Measurements from ENCODE around the gene TNFRSF4. TPM values are rescaled to one million over a fixed set of nuclear protein-coding genes. Genes with fewer than 3 reads are reported as not detected.

TNFRSF4 gene
- total RNA-seq, 1 donor from 2014 or later, result 0.19 TPM

- Mint-ChIP-seq H3K4me3 (ENCODE audit: unreplicated experiment) (no peak overlapping the region), H3K9me3 (ENCODE audit: unreplicated experiment) (no peaks in the 10 kb centered on the region), H3K27ac (ENCODE audit: unreplicated experiment) (no peak overlapping the region), H3K4me1 (ENCODE audit: unreplicated experiment) (peaks cover 21% of the 10 kb centered on the region), H3K36me3 (ENCODE audit: unreplicated experiment) (peaks cover 15% of the 10 kb centered on the region), H3K27me3 (ENCODE audit: unreplicated experiment) (no peaks in the 10 kb centered on the region)
- DNase-seq (ENCODE audit: extremely low spot score, unreplicated experiment), result no peak
- TF ChIP-seq CTCF (IDR thresholded peaks at IDR 0.05), result no peak
These were observed 14.8 kb upstream of the TNFRSF4 start for GRCh38 chr1:1228596-1229321.

- no peak overlapping the region for H3K4me3 Mint-ChIP-seq (ENCODE audit: unreplicated experiment)
- H3K4me1 Mint-ChIP-seq (ENCODE audit: unreplicated experiment), result peaks cover 17% of the 10 kb centered on the region
- H3K27ac Mint-ChIP-seq (ENCODE audit: unreplicated experiment), result no peak overlapping the region
- DNase-seq (ENCODE audit: extremely low spot score, unreplicated experiment), result no peak
- no peak for TF ChIP-seq CTCF (IDR thresholded peaks at IDR 0.05)
- H3K9me3 Mint-ChIP-seq (ENCODE audit: unreplicated experiment), result no peaks in the 10 kb centered on the region
- H3K36me3 Mint-ChIP-seq (ENCODE audit: unreplicated experiment), result peaks cover 16% of the 10 kb centered on the region
- no peaks in the 10 kb centered on the region for H3K27me3 Mint-ChIP-seq (ENCODE audit: unreplicated experiment)
These were observed 14.2 kb upstream of the TNFRSF4 start for GRCh38 chr1:1228187-1228586.

DNA sequence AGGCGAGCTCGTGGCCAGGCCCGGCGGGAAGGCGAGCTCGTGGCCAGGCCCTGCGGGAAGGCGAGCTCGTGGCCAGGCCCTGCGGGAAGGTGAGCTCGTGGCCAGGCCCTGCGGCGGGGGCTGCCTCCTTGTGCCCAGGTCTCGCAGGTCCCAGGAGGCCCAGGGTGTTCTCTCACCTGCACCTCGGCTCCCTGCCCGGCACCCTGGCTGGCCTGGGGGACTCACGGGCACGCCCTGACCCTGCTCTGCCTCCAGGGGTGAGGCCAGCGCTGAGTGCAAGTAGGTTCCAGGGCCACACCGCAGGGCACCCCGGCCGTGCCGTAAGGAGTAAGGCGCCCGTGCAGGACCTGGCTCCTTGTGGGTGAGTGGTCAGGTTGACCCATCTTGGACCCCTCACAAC, 13.4 kb upstream of the TNFRSF4 start:
- no peak overlapping the region for H3K4me3 Mint-ChIP-seq (ENCODE audit: unreplicated experiment)
- no peaks in the 10 kb centered on the region for H3K27me3 Mint-ChIP-seq (ENCODE audit: unreplicated experiment)
- no peak overlapping the region for H3K27ac Mint-ChIP-seq (ENCODE audit: unreplicated experiment)
- peaks cover 17% of the 10 kb centered on the region for H3K4me1 Mint-ChIP-seq (ENCODE audit: unreplicated experiment)
- TF ChIP-seq CTCF (IDR thresholded peaks at IDR 0.05), result no peak
- DNase-seq (ENCODE audit: extremely low spot score, unreplicated experiment), result no peak
- peaks cover 22% of the 10 kb centered on the region for H3K36me3 Mint-ChIP-seq (ENCODE audit: unreplicated experiment)
- no peaks in the 10 kb centered on the region for H3K9me3 Mint-ChIP-seq (ENCODE audit: unreplicated experiment)

- Mint-ChIP-seq H3K9me3 (ENCODE audit: unreplicated experiment) (no peaks in the 10 kb centered on the region), H3K27me3 (ENCODE audit: unreplicated experiment) (no peaks in the 10 kb centered on the region), H3K27ac (ENCODE audit: unreplicated experiment) (no peak overlapping the region), H3K4me1 (ENCODE audit: unreplicated experiment) (peaks cover 17% of the 10 kb centered on the region), H3K36me3 (ENCODE audit: unreplicated experiment) (peaks cover 23% of the 10 kb centered on the region), H3K4me3 (ENCODE audit: unreplicated experiment) (no peak overlapping the region)
- no peak for TF ChIP-seq CTCF (IDR thresholded peaks at IDR 0.05)
- no peak for DNase-seq (ENCODE audit: extremely low spot score, unreplicated experiment)
These were observed 12.8 kb upstream of the TNFRSF4 start for GRCh38 chr1:1226566-1227362.

- Mint-ChIP-seq H3K27ac (ENCODE audit: unreplicated experiment) (no peak overlapping the region), H3K4me3 (ENCODE audit: unreplicated experiment) (no peak overlapping the region), H3K9me3 (ENCODE audit: unreplicated experiment) (no peaks in the 10 kb centered on the region), H3K36me3 (ENCODE audit: unreplicated experiment) (peaks cover 27% of the 10 kb centered on the region), H3K27me3 (ENCODE audit: unreplicated experiment) (no peaks in the 10 kb centered on the region), H3K4me1 (ENCODE audit: unreplicated experiment) (peaks cover 15% of the 10 kb centered on the region)
- TF ChIP-seq CTCF (IDR thresholded peaks at IDR 0.05), result no peak
- DNase-seq (ENCODE audit: extremely low spot score, unreplicated experiment), result no peak
These were observed 12.0 kb upstream of the TNFRSF4 start for GRCh38 chr1:1225913-1226312.

Measured in osteocyte (in vitro differentiated cells).